RWPE2 (cell line): ENCODE results near the gene NDUFV1.
A peak's percentile ranks its signal among the peaks of the same experiment; 100 is the strongest.
"Not testable (repeated sequence)": the region's sequence is repeated elsewhere in the genome, so short reads cannot be mapped to it uniquely, and the experiment has no call there.

Experiments used
- ATAC-seq: fragments of 200-7000 bp; cut with Tn5 transposase; 3 replicates; pipeline ENCODE4 v1.9.1; 2021; ENCODE audit warnings: low read depth
- DNase-seq: peaks from one replicate; pipeline ENCODE4 v3.0.0-alpha.2; 2020; ENCODE audit warnings: low spot score
- H3K27ac ChIP-seq: fragments of 450-650 bp; 2 replicates; pipeline ENCODE4 v1.5.1; 2017; ENCODE audit warnings: mild to moderate bottlenecking; ENCODE audit not compliant: poor library complexity, severe bottlenecking
- H3K27me3 ChIP-seq: fragments of 250-450 bp; sonication (Bioruptor Pico); 2 replicates; pipeline ENCODE4 v1.5.1; 2021; ENCODE audit warnings: mild to moderate bottlenecking, moderate library complexity; ENCODE audit not compliant: insufficient read depth, poor library complexity, severe bottlenecking
- H3K36me3 ChIP-seq: fragments of 250-450 bp; sonication (Bioruptor Pico); 2 replicates; pipeline ENCODE4 v1.5.1; 2020; ENCODE audit warnings: low read depth, mild to moderate bottlenecking, moderate library complexity
- H3K4me1 ChIP-seq: fragments of 250-450 bp; sonication (Bioruptor Pico); 2 replicates; pipeline ENCODE4 v1.5.1; 2021; ENCODE audit warnings: mild to moderate bottlenecking, moderate library complexity; ENCODE audit not compliant: insufficient read depth, poor library complexity, severe bottlenecking
- H3K4me3 ChIP-seq: fragments of 250-450 bp; sonication (Bioruptor Pico); 2 replicates; pipeline ENCODE4 v1.5.1; 2021; ENCODE audit warnings: mild to moderate bottlenecking, moderate library complexity; ENCODE audit not compliant: severe bottlenecking
- H3K9me3 ChIP-seq: fragments of 250-450 bp; sonication (Bioruptor Pico); 2 replicates; pipeline ENCODE4 v1.5.1; 2021; ENCODE audit warnings: mild to moderate bottlenecking, moderate library complexity; ENCODE audit not compliant: severe bottlenecking
- CTCF ChIP-seq: fragments of 450-650 bp; IDR thresholded peaks from one replicate; pipeline ENCODE4 v1.5.1; 2017; ENCODE audit warnings: mild to moderate bottlenecking, moderate library complexity; ENCODE audit not compliant: poor library complexity, severe bottlenecking

The NDUFV1 gene

GRCh38 chr11:67586568-67587250 is 20.0 kb upstream of the NDUFV1 start:
- TF ChIP-seq CTCF = no peak
- Histone ChIP-seq H3K27ac (peak overlapping the region; percentile 92), H3K9me3 (no peaks in the 10 kb centered on the region), H3K4me1 (peaks cover 22% of the 10 kb centered on the region), H3K36me3 (peaks cover 36% of the 10 kb centered on the region), H3K27me3 (no peaks in the 10 kb centered on the region), H3K4me3 (no peak overlapping the region)
- no peak for DNase-seq
- no peak for ATAC-seq

- H3K27me3 ChIP-seq = no peaks in the 10 kb centered on the region
- DNase-seq (no peak), ATAC-seq (no peak)
- H3K4me1 ChIP-seq = peaks cover 8% of the 10 kb centered on the region
- H3K9me3 ChIP-seq = no peaks in the 10 kb centered on the region
- no peak overlapping the region for H3K27ac ChIP-seq
- H3K4me3 ChIP-seq = no peak overlapping the region
- TF ChIP-seq CTCF = no peak
- peaks cover 36% of the 10 kb centered on the region for H3K36me3 ChIP-seq
These were observed 18.6 kb upstream of the NDUFV1 start for GRCh38 chr11:67588136-67588503.

GRCh38 chr11:67588899-67589415 is 17.8 kb upstream of the NDUFV1 start:
- not testable (repeated sequence) for DNase-seq, H3K9me3 ChIP-seq, ATAC-seq, H3K4me1 ChIP-seq, H3K4me3 ChIP-seq, H3K27me3 ChIP-seq, H3K27ac ChIP-seq
- H3K36me3 ChIP-seq = peaks cover 36% of the 10 kb centered on the region

- no peak overlapping the region for H3K4me3 ChIP-seq
- no peak for TF ChIP-seq CTCF
- H3K27me3 ChIP-seq = no peaks in the 10 kb centered on the region
- H3K27ac ChIP-seq = no peak overlapping the region
- H3K9me3 ChIP-seq = no peaks in the 10 kb centered on the region
- DNase-seq (no peak), ATAC-seq (peak; percentile 54; the same call in 1 of the 3 replicates)
- peaks cover 2% of the 10 kb centered on the region for H3K36me3 ChIP-seq
- no peaks in the 10 kb centered on the region for H3K4me1 ChIP-seq
These were observed 13.7 kb upstream of the NDUFV1 start for GRCh38 chr11:67592880-67593564.

- no peaks in the 10 kb centered on the region for H3K36me3 ChIP-seq
- H3K27me3 ChIP-seq = no peaks in the 10 kb centered on the region
- TF ChIP-seq CTCF = no peak
- no peak overlapping the region for H3K4me3 ChIP-seq
- no peaks in the 10 kb centered on the region for H3K9me3 ChIP-seq
- ATAC-seq (no peak; the same call in 2 of the 3 replicates), DNase-seq (no peak)
- H3K4me1 ChIP-seq = no peaks in the 10 kb centered on the region
- H3K27ac ChIP-seq = no peak overlapping the region
These were observed 13.2 kb upstream of the NDUFV1 start for GRCh38 chr11:67593565-67593905.
